ENCODE results near the gene FEZF1.

DNA sequence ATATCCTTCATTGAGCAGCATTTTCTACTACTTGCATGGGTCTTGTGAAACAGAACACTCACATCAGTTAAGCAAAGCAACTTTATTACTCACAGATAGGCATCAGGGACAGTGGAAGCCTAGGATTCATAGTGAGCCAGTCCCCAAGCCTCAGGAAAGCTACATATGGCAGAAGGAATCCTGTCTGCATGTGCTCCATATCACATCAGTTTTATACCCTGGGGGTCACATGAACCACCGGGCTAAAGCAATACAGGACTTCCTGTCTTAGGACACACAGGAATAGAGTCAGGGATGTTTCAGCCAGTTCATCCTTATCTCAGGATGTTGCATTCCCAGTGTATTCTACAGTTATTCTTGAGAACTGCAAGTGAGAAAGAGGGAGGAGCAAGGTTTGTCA is 15.1 kb downstream of the FEZF1 start:
- TF ChIP-seq, protein P1, sequence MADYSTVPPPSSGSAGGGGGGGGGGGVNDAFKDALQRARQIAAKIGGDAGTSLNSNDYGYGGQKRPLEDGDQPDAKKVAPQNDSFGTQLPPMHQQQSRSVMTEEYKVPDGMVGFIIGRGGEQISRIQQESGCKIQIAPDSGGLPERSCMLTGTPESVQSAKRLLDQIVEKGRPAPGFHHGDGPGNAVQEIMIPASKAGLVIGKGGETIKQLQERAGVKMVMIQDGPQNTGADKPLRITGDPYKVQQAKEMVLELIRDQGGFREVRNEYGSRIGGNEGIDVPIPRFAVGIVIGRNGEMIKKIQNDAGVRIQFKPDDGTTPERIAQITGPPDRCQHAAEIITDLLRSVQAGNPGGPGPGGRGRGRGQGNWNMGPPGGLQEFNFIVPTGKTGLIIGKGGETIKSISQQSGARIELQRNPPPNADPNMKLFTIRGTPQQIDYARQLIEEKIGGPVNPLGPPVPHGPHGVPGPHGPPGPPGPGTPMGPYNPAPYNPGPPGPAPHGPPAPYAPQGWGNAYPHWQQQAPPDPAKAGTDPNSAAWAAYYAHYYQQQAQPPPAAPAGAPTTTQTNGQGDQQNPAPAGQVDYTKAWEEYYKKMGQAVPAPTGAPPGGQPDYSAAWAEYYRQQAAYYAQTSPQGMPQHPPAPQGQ (CRISPR knock-in tag; IDR thresholded peaks at IDR 0.05; ENCODE audit: borderline replicate concordance) = no peak
- TF ChIP-seq POLR2AphosphoS5 (IDR thresholded peaks at IDR 0.05; ENCODE audit: low read depth, low read length) = no peak
- TF ChIP-seq EP300 (IDR thresholded peaks at IDR 0.05; ENCODE audit: low read depth in 2 of 2, low read length in 2 of 2) = no peak
- no peak for TF ChIP-seq EP300 (CRISPR knock-in tag; IDR thresholded peaks at IDR 0.05; ENCODE audit: borderline replicate concordance)
- TF ChIP-seq, protein P2, sequence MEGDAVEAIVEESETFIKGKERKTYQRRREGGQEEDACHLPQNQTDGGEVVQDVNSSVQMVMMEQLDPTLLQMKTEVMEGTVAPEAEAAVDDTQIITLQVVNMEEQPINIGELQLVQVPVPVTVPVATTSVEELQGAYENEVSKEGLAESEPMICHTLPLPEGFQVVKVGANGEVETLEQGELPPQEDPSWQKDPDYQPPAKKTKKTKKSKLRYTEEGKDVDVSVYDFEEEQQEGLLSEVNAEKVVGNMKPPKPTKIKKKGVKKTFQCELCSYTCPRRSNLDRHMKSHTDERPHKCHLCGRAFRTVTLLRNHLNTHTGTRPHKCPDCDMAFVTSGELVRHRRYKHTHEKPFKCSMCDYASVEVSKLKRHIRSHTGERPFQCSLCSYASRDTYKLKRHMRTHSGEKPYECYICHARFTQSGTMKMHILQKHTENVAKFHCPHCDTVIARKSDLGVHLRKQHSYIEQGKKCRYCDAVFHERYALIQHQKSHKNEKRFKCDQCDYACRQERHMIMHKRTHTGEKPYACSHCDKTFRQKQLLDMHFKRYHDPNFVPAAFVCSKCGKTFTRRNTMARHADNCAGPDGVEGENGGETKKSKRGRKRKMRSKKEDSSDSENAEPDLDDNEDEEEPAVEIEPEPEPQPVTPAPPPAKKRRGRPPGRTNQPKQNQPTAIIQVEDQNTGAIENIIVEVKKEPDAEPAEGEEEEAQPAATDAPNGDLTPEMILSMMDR (CRISPR knock-in tag; IDR thresholded peaks at IDR 0.05) = no peak

Measured in HepG2 (cell line).